ENCODE results near the gene ZMIZ1. TPM values are rescaled to one million over a fixed set of nuclear protein-coding genes. Genes with fewer than 3 reads are reported as not detected.

ZMIZ1 gene
- total RNA-seq, 1 experiment from 2014 or later, result 13.9 TPM

GRCh38 chr10:79173582-79174262 is 105.0 kb downstream of the ZMIZ1 start:
- no peak for DNase-seq (ENCODE audit: low read depth)

GRCh38 chr10:79176052-79176501 is 107.3 kb downstream of the ZMIZ1 start:
- DNase-seq (ENCODE audit: low read depth), result no peak

DNA sequence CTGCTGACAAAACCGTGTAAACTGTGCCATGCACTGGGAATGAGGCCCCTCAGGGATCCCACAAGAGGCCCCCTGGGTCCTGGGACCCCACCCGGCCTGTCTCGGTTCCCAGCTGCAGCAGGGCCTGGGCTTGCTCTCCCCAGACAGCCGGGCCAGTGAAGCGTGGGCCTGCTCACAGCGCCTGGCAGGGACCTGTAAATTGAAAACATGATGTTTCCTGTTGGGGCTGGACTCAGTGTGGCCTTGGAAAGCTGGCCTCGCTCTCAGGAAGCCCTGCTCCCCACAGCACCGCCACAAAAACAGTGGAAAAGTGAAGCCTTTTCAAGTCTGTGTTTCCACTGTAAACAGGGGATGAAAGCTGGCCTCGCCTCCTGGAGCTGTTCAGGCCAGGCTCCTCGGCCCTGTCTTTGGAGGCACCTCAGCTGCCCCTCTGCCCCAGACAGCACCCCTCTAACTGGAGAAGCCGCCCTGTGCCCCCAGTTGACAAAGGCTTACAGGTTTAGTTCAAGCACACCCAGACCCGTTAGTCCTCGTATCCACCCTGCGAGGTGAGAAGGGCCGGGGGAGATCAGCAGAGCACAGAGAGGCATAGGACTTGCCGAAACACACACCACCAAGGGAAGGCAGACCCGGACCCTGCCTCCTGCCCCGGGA is 108.3 kb downstream of the ZMIZ1 start:
- no peak for DNase-seq (ENCODE audit: low read depth)

GRCh38 chr10:79178070-79178576 is 109.4 kb downstream of the ZMIZ1 start:
- no peak for DNase-seq (ENCODE audit: low read depth)

GRCh38 chr10:79178614-79179163 is 109.9 kb downstream of the ZMIZ1 start:
- peak; percentile 62 for DNase-seq (ENCODE audit: low read depth)

DNA sequence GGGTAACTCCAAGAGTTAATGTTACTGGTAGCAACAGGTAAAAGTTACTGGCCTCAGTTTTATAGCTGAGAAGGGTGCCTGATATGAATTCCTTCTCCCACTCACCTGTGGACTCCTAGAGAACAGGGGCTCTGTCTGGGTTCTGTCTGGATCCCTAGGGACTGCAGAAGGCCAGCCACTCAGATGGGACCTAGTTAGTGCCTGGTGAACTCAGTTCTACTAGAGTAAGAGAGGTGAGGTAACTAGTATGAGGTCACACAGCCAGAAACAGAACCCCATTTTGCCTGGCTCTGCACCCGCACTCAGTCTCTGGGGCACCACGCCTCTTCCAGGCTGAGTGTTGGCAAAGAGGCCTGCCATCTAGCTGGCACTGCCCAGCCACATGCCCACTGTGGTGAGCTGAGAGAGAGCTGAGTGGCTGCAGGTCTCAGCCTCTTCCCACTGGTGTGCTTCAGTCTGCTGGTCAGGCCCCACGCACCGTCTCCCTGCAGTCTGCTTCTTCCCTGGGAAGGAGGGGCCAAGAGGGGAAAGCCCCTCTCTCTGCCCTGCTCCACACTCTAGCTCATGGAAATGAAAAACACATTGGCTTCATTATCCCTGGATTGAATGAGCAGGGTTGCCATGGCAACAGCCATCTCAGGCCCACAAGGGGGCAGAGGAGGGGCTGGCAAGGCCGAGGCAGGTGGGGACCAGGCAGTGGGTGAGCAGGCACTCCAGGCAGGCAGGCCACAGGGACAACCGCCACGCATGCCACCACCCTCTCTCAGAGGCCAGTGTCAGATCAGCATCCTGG is 110.6 kb downstream of the ZMIZ1 start:
- peak; percentile 29 for DNase-seq (ENCODE audit: low read depth)

DNA sequence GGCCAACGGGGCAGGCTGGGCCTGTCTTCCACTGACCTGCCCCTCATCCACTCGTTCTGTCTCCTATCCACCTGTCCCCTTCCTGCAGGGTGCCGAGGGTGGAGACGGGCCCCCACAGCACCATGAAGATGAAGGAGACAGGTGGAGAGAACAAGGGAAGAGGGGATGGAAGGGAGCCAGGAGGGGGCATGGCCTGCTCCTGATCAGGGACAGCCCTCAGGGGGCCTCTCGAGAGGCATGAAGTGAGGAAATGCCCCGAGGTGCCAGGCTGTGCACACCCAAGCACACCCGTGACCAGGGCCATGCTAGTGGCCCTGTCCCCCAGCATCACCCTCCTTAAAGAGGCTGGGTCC is 111.2 kb downstream of the ZMIZ1 start:
- no peak for DNase-seq (ENCODE audit: low read depth)

GRCh38 chr10:79180414-79181221 is 111.9 kb downstream of the ZMIZ1 start:
- no peak for DNase-seq (ENCODE audit: low read depth)

- no peak for DNase-seq (ENCODE audit: low read depth)
Observed at GRCh38 chr10:79181227-79181626, 112.5 kb downstream of the ZMIZ1 start.

- no peak for DNase-seq (ENCODE audit: low read depth)
Observed at GRCh38 chr10:79181698-79182521, 113.1 kb downstream of the ZMIZ1 start.

- DNase-seq (ENCODE audit: low read depth), result peak; percentile 45
Observed at GRCh38 chr10:79182781-79183467, 114.2 kb downstream of the ZMIZ1 start.

DNA sequence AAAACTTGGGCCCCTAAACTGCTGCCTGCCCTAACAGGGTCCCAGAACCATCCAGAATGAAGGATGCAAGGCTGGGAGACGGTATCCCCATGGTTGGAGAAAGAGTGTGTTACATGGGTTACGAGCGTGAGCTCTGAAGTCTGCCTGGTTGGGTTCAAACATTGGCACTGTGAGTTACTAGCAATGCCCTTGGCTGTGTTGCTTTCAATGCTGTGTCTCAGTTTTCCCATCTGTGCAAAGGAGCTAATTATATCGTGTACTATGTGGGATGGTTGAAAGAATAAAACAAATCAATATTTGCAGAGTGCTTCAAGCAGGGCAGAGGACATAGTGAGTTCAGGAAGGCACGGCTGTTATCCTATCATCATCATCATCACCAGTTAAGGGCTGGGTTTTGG is 114.7 kb downstream of the ZMIZ1 start:
- DNase-seq (ENCODE audit: low read depth), result no peak

DNA sequence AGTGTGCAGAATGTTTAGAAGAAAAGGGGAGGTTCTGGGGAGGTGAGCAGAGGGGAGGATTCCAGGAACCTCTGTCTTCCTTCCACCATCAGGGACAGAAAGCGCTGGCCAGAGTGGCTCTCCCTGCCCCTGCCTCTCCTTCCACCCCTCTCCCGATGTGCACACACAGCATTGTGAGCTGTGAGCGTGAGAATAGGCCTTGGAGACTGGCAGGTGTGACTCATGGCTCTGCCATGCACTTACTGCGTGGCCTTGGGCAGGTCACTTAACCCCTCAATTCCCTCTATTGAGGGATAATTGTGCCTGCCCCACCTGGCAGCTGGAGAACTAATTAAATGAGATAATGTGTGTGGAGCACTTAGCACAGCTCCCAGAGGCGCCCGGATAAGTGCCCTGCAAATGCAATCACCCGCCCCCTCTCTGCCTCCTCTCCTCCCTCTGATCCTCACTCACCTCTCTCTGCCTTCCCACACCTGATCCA is 115.4 kb downstream of the ZMIZ1 start:
- DNase-seq (ENCODE audit: low read depth), result peak; percentile 92

DNA sequence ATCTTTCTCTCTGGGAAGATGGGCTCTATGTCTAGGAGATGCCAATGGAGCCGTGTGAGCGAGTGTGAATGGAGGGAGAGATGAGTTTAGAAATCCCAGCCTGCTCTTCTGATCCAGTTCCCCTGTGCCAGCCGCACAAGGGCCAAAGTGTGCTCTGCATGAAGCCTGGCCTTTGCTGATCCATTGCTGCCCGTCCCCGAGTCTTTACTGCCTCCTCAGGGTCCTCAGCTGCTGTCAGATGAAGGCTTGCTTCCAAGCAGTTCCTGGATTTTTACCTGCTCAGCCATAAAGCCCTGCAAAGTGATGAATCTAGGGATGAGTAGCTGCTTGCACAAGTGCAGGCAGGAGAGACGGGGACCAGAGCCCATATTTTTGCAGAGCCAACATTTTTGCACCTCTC is 115.9 kb downstream of the ZMIZ1 start:
- no peak for DNase-seq (ENCODE audit: low read depth)

DNA sequence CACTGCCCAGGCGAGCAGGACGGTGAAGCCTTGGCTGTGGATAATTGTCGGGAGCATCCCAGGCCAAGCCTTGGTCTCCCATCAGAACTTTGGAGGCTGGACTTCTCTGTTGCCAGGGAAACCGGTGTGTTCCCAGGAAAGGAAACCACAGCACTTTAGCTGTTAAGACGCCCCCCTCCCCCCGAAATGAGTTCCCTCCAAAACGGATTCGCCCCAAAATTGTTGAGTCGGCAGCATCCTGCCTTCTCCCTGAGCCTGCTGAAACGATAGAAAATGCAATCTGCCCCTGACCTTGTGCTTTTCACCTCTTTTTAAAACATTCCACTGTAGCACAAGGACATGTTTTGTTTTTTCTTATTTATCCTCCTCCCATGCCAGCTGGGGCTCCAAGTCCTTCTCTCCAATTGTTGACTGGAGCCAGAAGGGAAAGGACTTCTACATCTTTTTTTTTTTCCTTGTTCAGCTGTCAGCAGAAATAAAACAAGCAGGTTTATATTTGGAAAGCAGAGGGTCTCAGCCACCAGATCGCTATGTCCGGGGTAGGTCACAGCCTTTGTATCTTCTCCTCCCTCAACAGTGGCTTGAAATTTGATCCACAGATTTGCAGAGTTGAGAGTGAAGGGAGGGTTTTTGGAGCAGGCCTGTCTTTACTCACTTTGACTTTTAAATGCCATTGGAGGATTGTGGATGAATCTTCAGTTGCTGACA is 116.5 kb downstream of the ZMIZ1 start:
- no peak for DNase-seq (ENCODE audit: low read depth)

DNA sequence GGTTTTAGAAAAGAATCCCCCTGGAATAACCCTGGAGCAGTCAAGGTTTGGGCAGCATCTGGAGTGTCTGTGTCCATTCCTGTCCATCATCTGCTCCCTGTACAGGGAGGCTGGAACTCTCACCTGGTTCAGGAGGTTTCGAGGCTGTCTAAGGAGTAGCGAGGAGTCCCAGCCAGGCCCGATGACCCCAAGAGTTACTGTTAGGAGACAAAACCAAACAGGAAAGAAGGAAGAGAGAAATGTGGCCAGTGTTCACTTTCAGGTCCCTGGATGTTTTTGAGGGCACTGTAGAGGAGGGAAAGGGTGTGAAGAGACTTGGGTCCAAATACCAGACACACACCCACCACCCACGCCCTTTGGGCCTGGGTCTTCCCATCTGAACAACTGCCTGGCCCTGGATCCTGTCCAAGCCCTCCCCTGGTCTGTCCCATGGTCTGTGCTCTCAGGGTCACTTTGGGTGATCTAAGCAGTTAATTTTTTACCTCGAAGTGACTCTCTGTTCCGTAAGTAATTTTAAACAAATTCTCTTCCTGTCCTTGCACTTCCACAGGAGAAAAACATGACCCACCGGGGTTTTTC is 117.1 kb downstream of the ZMIZ1 start:
- DNase-seq (ENCODE audit: low read depth), result no peak

- DNase-seq (ENCODE audit: low read depth), result no peak
Observed at GRCh38 chr10:79186486-79187120, 117.8 kb downstream of the ZMIZ1 start.
